HuH-7 (cell line): ENCODE data around the gene TMEM121B.
"Not testable (repeated sequence)": the region's sequence is repeated elsewhere in the genome, so short reads cannot be mapped to it uniquely, and the experiment has no call there.

ENCODE experiments used
- DNase-seq: peaks from one replicate; pipeline ENCODE4 v3.0.0; 2011; ENCODE audit warnings: low spot score

The TMEM121B gene

GRCh38 chr22:17121233-17122195 is at the start of gene TMEM121B:
TSS of gene TMEM121B (minus strand) at chr22:17121360. CDS start at chr22:17121127, 233 bp downstream.
- peak; percentile 84 for DNase-seq

- no peak for DNase-seq
Measured at GRCh38 chr22:17167486-17167885, 46.3 kb upstream of the TMEM121B start.

GRCh38 chr22:17164392-17165024 is 43.3 kb upstream of the TMEM121B start:
- DNase-seq = peak; percentile 57

GRCh38 chr22:17162731-17163130 is 41.6 kb upstream of the TMEM121B start:
- no peak for DNase-seq

- no peak for DNase-seq
Measured at GRCh38 chr22:17161991-17162390, 40.8 kb upstream of the TMEM121B start.

- peak; percentile 48 for DNase-seq
Measured at GRCh38 chr22:17159504-17159951, 38.4 kb upstream of the TMEM121B start.

GRCh38 chr22:17158568-17159503 is 37.7 kb upstream of the TMEM121B start, which contains the start of gene HDHD5:
TSS of gene HDHD5 (minus strand) at chr22:17159277. CDS start at chr22:17159251, 26 bp downstream.
- DNase-seq = peak; percentile 96

- no peak for DNase-seq
Measured at GRCh38 chr22:17158176-17158567, 37.0 kb upstream of the TMEM121B start.

- no peak for DNase-seq
Measured at GRCh38 chr22:17157714-17158113, 36.6 kb upstream of the TMEM121B start.

- no peak for DNase-seq
Measured at GRCh38 chr22:17155941-17156340, 34.8 kb upstream of the TMEM121B start.

- no peak for DNase-seq
Measured at GRCh38 chr22:17152971-17153370, 31.8 kb upstream of the TMEM121B start.

GRCh38 chr22:17152340-17152739 is 31.2 kb upstream of the TMEM121B start:
- no peak for DNase-seq

- DNase-seq = no peak
Measured at GRCh38 chr22:17149076-17149815, 28.1 kb upstream of the TMEM121B start.

- DNase-seq = not testable (repeated sequence)
Measured at GRCh38 chr22:17147458-17147857, 26.3 kb upstream of the TMEM121B start.

GRCh38 chr22:17145021-17145680 is 24.0 kb upstream of the TMEM121B start:
- no peak for DNase-seq

- no peak for DNase-seq
Measured at GRCh38 chr22:17143826-17144225, 22.7 kb upstream of the TMEM121B start.

GRCh38 chr22:17143101-17143500 is 21.9 kb upstream of the TMEM121B start:
- DNase-seq = no peak

GRCh38 chr22:17140826-17141766 is 19.9 kb upstream of the TMEM121B start:
- no peak for DNase-seq

- DNase-seq = no peak
Measured at GRCh38 chr22:17140022-17140421, 18.9 kb upstream of the TMEM121B start.
